AG09319 (cell line): ENCODE measurements around the gene PRG3.

Experiments used
- DNase-seq: peaks from one replicate; pipeline ENCODE4 v3.0.0-alpha.2; 2010; ENCODE audit warnings: low read depth; ENCODE audit errors: extremely low read depth
- TF ChIP-seq, protein P1 (sequence below): IDR thresholded peaks from 2 replicates; pipeline ENCODE4 v1.5.1; 2011; ENCODE audit warnings: low read depth, mild to moderate bottlenecking, inconsistent platforms, low read length, moderate library complexity

The PRG3 gene

DNA sequence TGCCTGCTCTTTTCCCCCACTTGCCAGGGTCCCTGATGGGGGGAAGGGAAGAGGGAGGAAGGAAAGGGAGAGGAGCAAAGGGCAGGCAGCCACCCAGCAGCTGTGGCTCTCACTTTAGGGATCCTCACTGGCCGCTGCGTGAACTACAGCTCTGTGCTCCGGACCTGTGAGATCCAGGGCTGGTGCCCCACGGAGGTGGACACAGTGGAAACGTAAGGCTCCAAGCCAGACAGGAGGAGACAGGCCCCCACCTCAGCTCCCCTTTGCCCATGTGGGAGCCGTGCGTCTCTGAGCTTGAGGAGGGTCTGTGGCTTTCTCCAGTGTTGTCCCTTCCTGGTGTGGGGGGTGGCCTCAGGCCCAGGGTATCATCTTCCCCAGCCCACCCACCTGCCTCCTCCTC lies 32.9 kb downstream of the PRG3 start:
- TF ChIP-seq, protein P1, sequence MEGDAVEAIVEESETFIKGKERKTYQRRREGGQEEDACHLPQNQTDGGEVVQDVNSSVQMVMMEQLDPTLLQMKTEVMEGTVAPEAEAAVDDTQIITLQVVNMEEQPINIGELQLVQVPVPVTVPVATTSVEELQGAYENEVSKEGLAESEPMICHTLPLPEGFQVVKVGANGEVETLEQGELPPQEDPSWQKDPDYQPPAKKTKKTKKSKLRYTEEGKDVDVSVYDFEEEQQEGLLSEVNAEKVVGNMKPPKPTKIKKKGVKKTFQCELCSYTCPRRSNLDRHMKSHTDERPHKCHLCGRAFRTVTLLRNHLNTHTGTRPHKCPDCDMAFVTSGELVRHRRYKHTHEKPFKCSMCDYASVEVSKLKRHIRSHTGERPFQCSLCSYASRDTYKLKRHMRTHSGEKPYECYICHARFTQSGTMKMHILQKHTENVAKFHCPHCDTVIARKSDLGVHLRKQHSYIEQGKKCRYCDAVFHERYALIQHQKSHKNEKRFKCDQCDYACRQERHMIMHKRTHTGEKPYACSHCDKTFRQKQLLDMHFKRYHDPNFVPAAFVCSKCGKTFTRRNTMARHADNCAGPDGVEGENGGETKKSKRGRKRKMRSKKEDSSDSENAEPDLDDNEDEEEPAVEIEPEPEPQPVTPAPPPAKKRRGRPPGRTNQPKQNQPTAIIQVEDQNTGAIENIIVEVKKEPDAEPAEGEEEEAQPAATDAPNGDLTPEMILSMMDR, result no peak
- DNase-seq, result no peak

DNA sequence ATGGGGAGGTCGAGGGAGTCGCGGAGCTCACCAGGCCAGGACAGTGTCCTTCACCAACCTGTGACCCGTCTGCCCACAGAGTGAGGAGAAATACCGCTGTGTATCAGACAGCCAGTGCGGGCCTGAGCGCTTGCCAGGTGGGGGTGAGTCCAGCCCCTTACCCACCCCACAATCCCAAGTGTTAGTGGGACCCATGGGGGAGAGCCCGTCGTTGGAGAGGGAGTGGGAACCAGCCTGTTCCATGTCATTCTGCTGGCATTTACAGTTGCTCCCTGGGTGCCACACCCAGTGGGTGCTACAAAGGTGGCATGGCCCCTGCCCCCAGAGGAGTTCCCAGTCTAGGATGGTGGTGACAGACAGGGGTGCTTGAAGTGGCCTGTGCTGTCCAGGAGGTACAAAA lies 33.6 kb downstream of the PRG3 start:
- TF ChIP-seq, protein P1, result no peak
- DNase-seq, result no peak

DNA sequence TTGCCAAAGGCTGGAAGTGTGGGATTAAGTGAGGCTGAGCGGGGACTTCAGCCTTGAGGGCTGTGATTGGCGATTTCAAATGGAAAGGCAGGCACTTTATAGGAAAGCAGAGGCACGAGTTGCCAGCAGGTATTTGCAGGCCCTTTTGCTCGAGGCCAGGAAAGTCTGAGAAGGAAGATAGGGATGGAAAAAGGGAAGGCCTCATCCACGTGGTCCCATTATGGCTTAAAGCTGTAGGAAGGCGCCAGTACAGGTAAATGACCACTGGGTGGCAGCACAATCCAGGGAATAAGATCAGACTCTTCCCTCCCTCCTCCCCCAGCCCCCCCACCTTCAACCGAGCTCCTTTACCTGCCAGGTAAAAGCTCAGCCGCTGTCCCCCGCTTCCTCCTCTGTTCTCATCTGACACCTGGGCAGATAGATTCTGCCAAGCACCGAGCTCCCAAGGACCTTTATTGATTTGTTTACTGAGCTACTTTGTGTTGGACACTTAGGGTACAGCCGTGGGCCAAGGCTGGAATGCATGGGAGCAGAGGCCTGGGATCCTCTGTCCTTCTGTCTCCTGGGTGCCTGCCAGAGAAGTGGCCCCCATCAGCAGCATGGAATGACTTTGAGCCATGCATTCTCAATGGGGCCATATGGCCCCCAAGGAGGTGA lies 35.3 kb downstream of the PRG3 start:
- no peak for DNase-seq
- TF ChIP-seq, protein P1, result peak; percentile 65

DNA sequence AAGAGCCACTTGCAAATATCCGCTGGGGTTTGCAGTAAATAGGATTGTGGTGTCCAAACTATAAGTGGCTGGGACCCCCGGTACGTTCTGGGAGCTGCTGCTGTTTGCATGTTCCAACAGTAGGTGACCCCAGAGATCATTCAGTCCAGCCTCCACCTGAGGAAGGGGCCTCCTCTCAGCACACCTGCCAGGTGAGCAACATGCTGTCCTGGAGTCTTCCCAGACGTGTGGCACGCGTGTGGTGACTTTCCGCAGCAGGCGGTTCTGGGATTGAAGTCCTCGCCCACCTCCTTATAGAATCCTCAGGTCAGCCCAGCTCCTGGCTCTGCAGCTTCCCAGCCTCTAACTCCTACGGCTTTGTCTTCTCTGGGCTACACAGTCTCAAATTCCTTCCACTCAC lies 36.1 kb downstream of the PRG3 start:
- TF ChIP-seq, protein P1, result no peak
- no peak for DNase-seq

DNA sequence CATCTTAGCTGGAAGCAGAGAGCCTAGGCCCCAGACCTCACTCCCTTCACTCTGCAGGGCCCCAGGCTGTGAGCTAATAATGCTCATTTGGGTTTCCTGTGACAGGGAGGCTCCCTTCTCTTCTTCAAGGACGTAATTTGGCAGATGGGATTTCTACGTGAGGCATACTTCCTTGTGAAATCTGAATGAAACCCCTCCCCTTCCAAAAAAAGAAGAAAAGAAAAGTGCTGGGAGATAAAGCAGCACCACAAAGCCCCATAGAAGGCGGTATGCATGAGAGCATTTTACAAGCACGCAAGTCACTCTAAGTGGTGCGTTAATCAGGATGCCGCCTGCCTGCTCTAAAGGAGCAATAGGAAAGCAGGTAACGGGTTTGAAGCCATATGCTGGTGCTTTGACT lies 37.1 kb downstream of the PRG3 start:
- no peak for DNase-seq

DNA sequence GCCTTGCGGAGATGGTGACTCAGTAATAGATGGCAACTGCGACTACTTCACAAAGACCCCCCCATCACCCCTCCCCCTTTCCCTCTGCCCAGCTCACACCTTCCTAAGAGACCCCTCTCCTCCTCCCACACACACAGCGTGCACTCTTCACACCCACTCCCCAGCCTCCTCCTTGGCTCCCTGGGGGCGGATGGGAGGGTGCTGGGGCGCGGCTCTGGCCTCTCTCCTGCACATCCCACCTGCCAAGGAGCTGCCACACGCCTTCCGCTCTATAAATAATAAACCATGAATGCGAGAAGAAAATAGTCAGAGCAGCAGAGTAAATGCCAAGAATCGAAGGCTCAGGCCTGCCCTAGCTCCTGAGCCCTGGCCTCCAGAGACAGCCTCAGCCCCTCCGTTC lies 38.2 kb downstream of the PRG3 start:
- DNase-seq, result no peak
- TF ChIP-seq, protein P1, result no peak

More for the DNA sequence above, 37.1 kb downstream of the PRG3 start:
- TF ChIP-seq, protein P1, result no peak

DNA sequence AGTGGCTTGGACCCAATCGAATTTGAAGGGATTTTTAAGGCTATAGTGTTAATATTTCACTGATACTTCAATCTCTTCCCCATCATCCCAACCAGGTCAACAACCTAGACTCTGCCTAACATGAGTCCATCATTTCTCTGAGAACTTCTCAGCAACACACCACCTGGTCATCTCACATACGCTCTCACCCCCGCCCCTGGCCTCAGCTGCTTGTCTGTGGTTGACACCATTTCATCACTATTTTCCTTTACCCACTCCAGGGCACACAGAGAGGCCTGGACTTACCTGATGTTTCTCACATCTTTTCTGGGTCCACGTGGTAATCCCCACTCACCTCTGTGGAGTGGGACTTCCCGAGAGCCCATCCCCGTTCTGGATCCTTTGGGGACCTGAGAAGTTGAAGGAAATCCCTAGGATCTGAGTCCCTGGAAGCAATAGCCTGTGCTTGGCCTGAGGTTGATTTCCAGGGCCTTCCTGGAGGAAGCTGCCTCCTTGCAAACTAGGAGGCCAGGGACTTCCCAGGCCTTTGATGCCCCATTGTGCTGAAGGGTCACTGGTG lies 39.6 kb downstream of the PRG3 start:
- DNase-seq, result no peak
- TF ChIP-seq, protein P1, result no peak
